GM23248 (cell line): ENCODE data around the gene BCLAF1. TPM values are rescaled to one million over a fixed set of nuclear protein-coding genes. Genes with fewer than 3 reads are reported as not detected.

Experiments
- DNase-seq: peaks from one replicate; pipeline ENCODE4 v3.0.0-alpha.2; 2015
- H2AFZ ChIP-seq: fragments of 200-600 bp; sonication (generic); 2 replicates; pipeline ENCODE4 v1.6.1; 2016; ENCODE audit warnings: antibody characterized with exemption
- H3F3A ChIP-seq: fragments of 200-600 bp; sonication (generic); 2 replicates; pipeline ENCODE4 v1.6.1; 2016; ENCODE audit warnings: mild to moderate bottlenecking, antibody characterized with exemption, mixed run types; ENCODE audit not compliant: insufficient read depth
- H3K27ac ChIP-seq: fragments of 200-600 bp; sonication (generic); 2 replicates; pipeline ENCODE4 v1.5.1; 2016; ENCODE audit warnings: mild to moderate bottlenecking
- H3K27me3 ChIP-seq: fragments of 200-600 bp; sonication (generic); replicated peaks from 2 replicates; pipeline ENCODE4 v1.6.1; 2016; ENCODE audit warnings: mild to moderate bottlenecking; ENCODE audit not compliant: insufficient read depth
- H3K36me3 ChIP-seq: fragments of 200-600 bp; sonication (generic); 2 replicates; pipeline ENCODE4 v1.6.1; 2016; ENCODE audit warnings: low read depth, mild to moderate bottlenecking
- H3K4me1 ChIP-seq: fragments of 200-600 bp; sonication (generic); 2 replicates; pipeline ENCODE4 v1.6.1; 2016; ENCODE audit warnings: mild to moderate bottlenecking; ENCODE audit not compliant: insufficient read depth
- H3K4me2 ChIP-seq: fragments of 200-600 bp; sonication (generic); one replicate; pipeline ENCODE4 v1.6.1; 2016; ENCODE audit warnings: mild to moderate bottlenecking; ENCODE audit not compliant: unreplicated experiment
- H3K4me3 ChIP-seq: fragments of 200-600 bp; sonication (generic); 2 replicates; pipeline ENCODE4 v1.5.1; 2016; ENCODE audit warnings: mild to moderate bottlenecking
- H3K79me2 ChIP-seq: fragments of 200-600 bp; sonication (generic); 2 replicates; pipeline ENCODE4 v1.6.1; 2016; ENCODE audit warnings: mild to moderate bottlenecking; ENCODE audit not compliant: insufficient read depth
- H3K9ac ChIP-seq: fragments of 200-600 bp; sonication (generic); 2 replicates; pipeline ENCODE4 v1.6.1; 2016; ENCODE audit warnings: mild to moderate bottlenecking
- H3K9me2 ChIP-seq: fragments of 200-600 bp; sonication (generic); 2 replicates; pipeline ENCODE4 v1.6.1; 2016; ENCODE audit warnings: mixed run types, mild to moderate bottlenecking, moderate library complexity; ENCODE audit not compliant: insufficient read depth
- H3K9me3 ChIP-seq: fragments of 200-600 bp; sonication (generic); one replicate; pipeline ENCODE4 v1.6.1; 2017; ENCODE audit warnings: low read depth
- H4K20me1 ChIP-seq: fragments of 200-600 bp; sonication (generic); 2 replicates; pipeline ENCODE4 v1.6.0; 2016; ENCODE audit not compliant: insufficient read depth
- EZH2 ChIP-seq: fragments of 200-600 bp; sonication (generic); IDR thresholded peaks from 2 replicates; pipeline ENCODE4 v1.6.1; 2018; ENCODE audit warnings: antibody characterized with exemption, mild to moderate bottlenecking; ENCODE audit not compliant: insufficient read depth, poor library complexity, severe bottlenecking
- EZH2phosphoT487 ChIP-seq: fragments of 200-600 bp; sonication (generic); IDR thresholded peaks from 2 replicates; pipeline ENCODE4 v1.6.1; 2018; ENCODE audit warnings: antibody characterized with exemption, moderate library complexity, mild to moderate bottlenecking, low read depth; ENCODE audit not compliant: insufficient read depth
- WGBS, 2 experiments: methylation state at CpG; one replicate each; pipeline ENCODE4 v1.1.6; 2015 to 2017; ENCODE audit warnings: low lambda C conversion rate in 2 of 2, low coverage in 1 of 2; ENCODE audit errors: missing lambda C conversion rate in 2 of 2; 5-methylcytosine and 5-hydroxymethylcytosine counted together
- in situ Hi-C: fragments of 300-500 bp; cut with MboI; formaldehyde crosslinking; loops from 2 replicates; pipeline ENCODE4 v1.15.0; 2020
- polyA plus RNA-seq: library from polyadenylated mRNA; unstranded; fragments of >200 nt; fragmentation: Nextera tagmentation; extraction: Ambion mirVana; gene quantifications from 2 replicates; pipeline ENCODE4 v1.2.1, GENCODE V29; 2016
- total RNA-seq: library from RNA; depleted of rRNA; stranded (reverse); fragments of >200 nt; shearing (Covaris generic); gene quantifications from 2 replicates; pipeline ENCODE4 v1.2.3, GENCODE V29; 2014

BCLAF1 gene
- total and polyA plus RNA-seq, 2 experiments from 2014 or later: 78.3 to 80.3 TPM

GRCh38 chr6:136251394-136251793 lies 38.3 kb downstream of the BCLAF1 start:
- no peaks in the 10 kb centered on the region for H3K9me3 ChIP-seq
- no peak overlapping the region for H3K9ac ChIP-seq
- H3F3A ChIP-seq: peaks cover 53% of the 10 kb centered on the region
- H3K36me3 ChIP-seq: peaks cover 5% of the 10 kb centered on the region; the same call in 1 of the 2 replicates
- TF ChIP-seq EZH2: no peak
- no peak for TF ChIP-seq EZH2phosphoT487
- H3K4me3 ChIP-seq: peak overlapping the region; percentile 94
- peak overlapping the region; percentile 79; the same call in 1 of the 2 replicates for H3K27ac ChIP-seq
- H2AFZ ChIP-seq: no peak overlapping the region
- H4K20me1 ChIP-seq: no peaks in the 10 kb centered on the region
- H3K4me2 ChIP-seq: peak overlapping the region; percentile 87
- peaks cover 11% of the 10 kb centered on the region; the same call in 1 of the 2 replicates for H3K4me1 ChIP-seq
- 29 to 30% methylated on average over 4 of the region's 4 CpGs for WGBS, 2 experiments
- H3K9me2 ChIP-seq: no peaks in the 10 kb centered on the region
- peak; percentile 13 for DNase-seq
- in situ Hi-C loops: no loop called here
- H3K79me2 ChIP-seq: peaks cover 13% of the 10 kb centered on the region
- H3K27me3 ChIP-seq: no peaks in the 10 kb centered on the region

DNA sequence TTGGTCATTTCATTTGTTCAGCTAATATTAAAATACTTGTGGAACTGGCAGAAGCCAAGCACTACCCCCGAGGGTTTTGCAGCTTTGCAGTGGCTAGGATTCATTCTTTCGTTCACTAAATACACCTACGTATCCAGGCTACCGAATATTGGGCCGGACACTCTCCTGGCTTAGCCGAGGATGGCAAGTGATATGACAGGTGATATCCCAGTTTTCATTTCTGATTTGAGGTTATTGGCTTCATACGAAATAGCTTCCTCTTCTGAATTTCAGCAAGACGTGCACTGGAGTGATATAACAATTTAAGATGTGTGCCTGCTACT lies 39.0 kb downstream of the BCLAF1 start:
- in situ Hi-C loops: no loop called here
- WGBS, 2 experiments: 0 to 2% methylated on average over 8 of the region's 8 CpGs
- Histone ChIP-seq H3K4me2 (peak overlapping the region; percentile 87), H4K20me1 (no peaks in the 10 kb centered on the region), H2AFZ (peak overlapping the region; percentile 92), H3F3A (peaks cover 50% of the 10 kb centered on the region), H3K79me2 (peaks cover 13% of the 10 kb centered on the region), H3K4me3 (peak overlapping the region; percentile 94), H3K9ac (peak overlapping the region; percentile 84), H3K9me3 (no peaks in the 10 kb centered on the region), H3K27me3 (no peaks in the 10 kb centered on the region), H3K36me3 (0 out of 2 replicates have a peak, but pooled peaks cover 5% of the 10 kb centered on the region), H3K4me1 (peaks cover 11% of the 10 kb centered on the region; the same call in 1 of the 2 replicates), H3K27ac (peak overlapping the region; percentile 79), H3K9me2 (no peaks in the 10 kb centered on the region)
- DNase-seq: no peak
- TF ChIP-seq EZH2phosphoT487 (no peak), EZH2 (no peak)

GRCh38 chr6:136249811-136250685 lies 39.6 kb downstream of the BCLAF1 start, which contains the start of gene MTFR2:
Gene MTFR2 (minus strand): TSS chr6:136250311. CDS start chr6:136249099, 1,212 bp downstream.
- peak within 1 kb of the TSS; percentile 87 for H3K4me2 ChIP-seq
- H3K9me2 ChIP-seq: no peaks in the 10 kb centered on the region
- no peaks in the 10 kb centered on the region for H4K20me1 ChIP-seq
- peak within 1 kb of the TSS; percentile 84 for H3K9ac ChIP-seq
- no peaks in the 10 kb centered on the region for H3K9me3 ChIP-seq
- peak within 1 kb of the TSS; percentile 79 for H3K27ac ChIP-seq
- DNase-seq: peak; percentile 99
- peak within 1 kb of the TSS; percentile 94 for H3K4me3 ChIP-seq
- H3K4me1 ChIP-seq: peaks cover 11% of the 10 kb centered on the region; the same call in 1 of the 2 replicates
- TF ChIP-seq EZH2 (no peak), EZH2phosphoT487 (no peak)
- H3K27me3 ChIP-seq: no peaks in the 10 kb centered on the region
- peaks cover 13% of the 10 kb centered on the region for H3K79me2 ChIP-seq
- WGBS, 2 experiments: 1 to 2% methylated on average over 55 to 59 of the region's 59 CpGs
- 0 out of 2 replicates have a peak, but pooled peaks cover 5% of the 10 kb centered on the region for H3K36me3 ChIP-seq
- H3F3A ChIP-seq: peaks cover 46% of the 10 kb centered on the region
- H2AFZ ChIP-seq: peak within 1 kb of the TSS; percentile 92
- in situ Hi-C loops: no loop called here

- Histone ChIP-seq H3K27ac (no peak overlapping the region), H2AFZ (peak overlapping the region; percentile 92)
- peak; percentile 33 for DNase-seq
These were observed 40.3 kb downstream of the BCLAF1 start for GRCh38 chr6:136249336-136249735.

More at GRCh38 chr6:136249336-136249735, 40.3 kb downstream of the BCLAF1 start:
- H4K20me1 ChIP-seq: no peaks in the 10 kb centered on the region
- peak overlapping the region; percentile 94 for H3K4me3 ChIP-seq
- H3K9ac ChIP-seq: peak overlapping the region; percentile 71
- no peaks in the 10 kb centered on the region for H3K27me3 ChIP-seq
- H3K4me2 ChIP-seq: peak overlapping the region; percentile 81
- TF ChIP-seq EZH2 (no peak), EZH2phosphoT487 (no peak)
- no peaks in the 10 kb centered on the region for H3K9me3 ChIP-seq
- in situ Hi-C loops: no loop called here
- H3K36me3 ChIP-seq: 0 out of 2 replicates have a peak, but pooled peaks cover 3% of the 10 kb centered on the region
- no peaks in the 10 kb centered on the region for H3K9me2 ChIP-seq
- WGBS, 2 experiments: 20 to 21% methylated on average over 6 of the region's 6 CpGs
- H3K4me1 ChIP-seq: peaks cover 16% of the 10 kb centered on the region; the same call in 1 of the 2 replicates
- peaks cover 13% of the 10 kb centered on the region for H3K79me2 ChIP-seq
- H3F3A ChIP-seq: peaks cover 44% of the 10 kb centered on the region
